HG03135 (cell line): ENCODE results near the gene SWSAP1.
"Not testable (repeated sequence)": the region's sequence is repeated elsewhere in the genome, so short reads cannot be mapped to it uniquely, and the experiment has no call there.

Experiments used
- ATAC-seq: cut with Tn5 transposase; IDR thresholded peaks from one replicate; pipeline ENCODE4 v1.9.1; 2021; ENCODE audit warnings: mild to moderate bottlenecking, moderate library complexity; ENCODE audit not compliant: unreplicated experiment

Gene SWSAP1

GRCh38 chr19:11374433-11375142 lies at the start of gene SWSAP1:
Gene SWSAP1 (plus strand): TSS chr19:11374666. CDS start chr19:11374681, 15 bp downstream.
- peak; percentile 83 for ATAC-seq

GRCh38 chr19:11324748-11325389 lies 49.6 kb upstream of the SWSAP1 start:
- ATAC-seq, result no peak

- no peak for ATAC-seq
These were observed 48.9 kb upstream of the SWSAP1 start for GRCh38 chr19:11325544-11325943.

GRCh38 chr19:11330127-11330526 lies 44.3 kb upstream of the SWSAP1 start:
- no peak for ATAC-seq

GRCh38 chr19:11331502-11331901 lies 43.0 kb upstream of the SWSAP1 start:
- ATAC-seq, result no peak

- no peak for ATAC-seq
These were observed 41.6 kb upstream of the SWSAP1 start for GRCh38 chr19:11332822-11333221.

GRCh38 chr19:11333838-11334237 lies 40.6 kb upstream of the SWSAP1 start:
- ATAC-seq, result not testable (repeated sequence)

- ATAC-seq, result no peak
These were observed 38.9 kb upstream of the SWSAP1 start for GRCh38 chr19:11335449-11336146.

- no peak for ATAC-seq
These were observed 37.4 kb upstream of the SWSAP1 start for GRCh38 chr19:11337080-11337479.

- no peak for ATAC-seq
These were observed 36.3 kb upstream of the SWSAP1 start for GRCh38 chr19:11338121-11338520.

GRCh38 chr19:11338569-11339253 lies 35.8 kb upstream of the SWSAP1 start:
- no peak for ATAC-seq

GRCh38 chr19:11339254-11340098 lies 35.0 kb upstream of the SWSAP1 start, which contains the start of gene RAB3D:
Gene RAB3D (minus strand): TSS chr19:11339657. CDS start chr19:11337399, 2,258 bp downstream.
- ATAC-seq, result peak; percentile 64

- ATAC-seq, result not testable (repeated sequence)
These were observed 34.4 kb upstream of the SWSAP1 start for GRCh38 chr19:11340099-11340467.

- ATAC-seq, result no peak
These were observed 32.0 kb upstream of the SWSAP1 start for GRCh38 chr19:11342429-11342828.

- ATAC-seq, result no peak
These were observed 29.2 kb upstream of the SWSAP1 start for GRCh38 chr19:11345122-11345803.

- peak; percentile 89 for ATAC-seq
These were observed 28.1 kb upstream of the SWSAP1 start, which contains the start of the genes CCDC159 and TMEM205 for GRCh38 chr19:11346104-11346940. Gene CCDC159 (plus strand): TSS chr19:11346519. CDS start chr19:11346607, 88 bp downstream. Gene TMEM205 (minus strand): TSS chr19:11346268. CDS start chr19:11345619, 649 bp downstream.

GRCh38 chr19:11347546-11348039 lies 26.9 kb upstream of the SWSAP1 start:
- ATAC-seq, result no peak

- no peak for ATAC-seq
These were observed 25.3 kb upstream of the SWSAP1 start for GRCh38 chr19:11349171-11349570.
